NCI-H510A (cell line): ENCODE measurements around the gene SLC30A10.
"Not testable (repeated sequence)": the region's sequence is repeated elsewhere in the genome, so short reads cannot be mapped to it uniquely, and the experiment has no call there.

Experiments used
- DNase-seq: peaks from one replicate; lab custom pipeline; 2025; lab: John Stamatoyannopoulos, UW

The SLC30A10 gene

DNA sequence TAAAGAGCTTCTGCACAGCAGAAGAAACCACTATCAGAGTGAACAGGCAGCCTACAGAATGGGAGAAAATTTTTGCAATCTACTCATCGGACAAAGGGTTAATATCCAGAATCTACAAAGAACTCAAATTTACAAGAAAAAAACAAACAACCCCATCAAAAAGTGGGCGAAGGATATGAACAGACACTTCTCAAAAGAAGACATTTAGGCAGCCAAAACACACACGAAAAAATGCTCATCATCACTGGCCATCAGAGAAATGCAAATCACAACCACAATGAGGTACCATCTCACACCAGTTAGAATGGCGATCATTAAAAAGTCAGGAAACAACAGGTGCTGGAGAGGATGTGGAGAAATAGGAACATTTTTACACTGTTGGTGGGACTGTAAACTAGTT lies 36.5 kb downstream of the SLC30A10 start:
- DNase-seq, result not testable (repeated sequence)

DNA sequence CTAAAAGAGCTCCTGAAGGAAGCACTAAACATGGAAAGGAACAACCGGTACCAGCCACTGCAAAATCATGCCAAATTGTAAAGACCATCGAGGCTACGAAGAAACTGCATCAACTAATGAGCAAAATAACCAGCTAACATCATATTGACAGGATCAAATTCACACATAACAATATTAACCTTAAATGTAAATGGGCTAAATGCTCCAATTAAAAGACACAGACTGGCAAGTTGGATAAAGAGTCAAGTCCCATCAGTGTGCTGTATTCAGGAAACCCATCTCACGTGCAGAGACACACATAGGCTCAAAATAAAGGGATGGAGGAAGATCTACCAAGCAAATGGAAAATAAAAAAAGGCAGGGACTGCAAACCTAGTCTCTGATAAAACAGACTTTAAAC lies 39.7 kb downstream of the SLC30A10 start:
- not testable (repeated sequence) for DNase-seq

GRCh38 chr1:219885680-219886079 lies 42.7 kb downstream of the SLC30A10 start:
- no peak for DNase-seq

- DNase-seq, result no peak
Measured at GRCh38 chr1:219883400-219884332, 44.7 kb downstream of the SLC30A10 start.

- no peak for DNase-seq
Measured at GRCh38 chr1:219882755-219883154, 45.6 kb downstream of the SLC30A10 start.

DNA sequence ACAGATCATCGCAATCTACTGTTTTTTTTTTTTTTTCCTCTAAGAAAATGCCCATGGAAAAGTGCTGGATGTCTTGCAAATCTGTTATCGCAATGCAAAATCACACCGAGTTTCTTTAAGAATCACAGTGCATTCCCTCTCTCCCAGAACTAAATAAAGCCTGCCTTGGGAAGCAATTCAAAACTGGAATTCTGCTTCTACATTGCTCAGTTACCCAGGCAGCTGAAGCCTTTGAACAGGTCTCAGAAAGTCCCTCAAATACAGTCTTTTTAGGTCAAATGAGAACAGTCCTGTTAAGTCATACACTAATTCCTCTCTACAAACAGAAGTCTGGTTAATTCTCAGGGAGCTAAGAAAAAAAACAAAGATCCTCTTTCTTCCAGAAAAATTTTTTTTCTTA lies 46.3 kb downstream of the SLC30A10 start:
- no peak for DNase-seq

DNA sequence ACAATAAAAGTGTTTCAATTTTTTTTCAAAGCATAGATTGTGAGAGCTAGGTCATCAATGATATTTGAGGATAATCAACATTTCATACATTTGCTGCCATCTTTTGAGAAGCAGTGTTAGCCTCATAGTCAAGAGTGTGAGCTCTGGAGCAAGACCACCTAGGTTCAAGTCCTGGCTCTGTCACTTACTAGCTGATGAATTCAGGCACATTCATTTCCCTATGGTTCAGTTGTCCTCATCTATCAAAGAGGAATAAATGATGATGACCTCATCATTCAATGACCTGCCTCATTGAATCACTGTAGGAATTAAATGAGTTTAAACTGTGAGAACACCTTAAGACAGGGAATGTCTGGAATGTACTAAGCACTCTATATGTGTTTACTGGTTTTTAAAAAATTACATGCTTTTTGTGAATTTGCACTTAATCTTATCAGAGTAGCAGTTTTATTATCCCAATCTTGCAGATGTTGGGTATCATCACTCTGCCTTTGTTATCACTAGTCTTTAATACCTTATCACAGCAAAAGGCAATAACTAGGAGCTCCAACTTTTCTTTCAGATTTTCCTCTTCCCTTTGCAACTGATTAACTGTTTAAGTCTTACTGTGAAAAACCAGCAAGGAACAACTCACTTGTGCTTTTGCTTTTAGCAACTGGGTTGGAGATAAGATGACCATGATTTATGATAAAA lies 47.4 kb downstream of the SLC30A10 start:
- DNase-seq, result no peak

GRCh38 chr1:219876798-219877209 lies 51.6 kb downstream of the SLC30A10 start:
- DNase-seq, result no peak

DNA sequence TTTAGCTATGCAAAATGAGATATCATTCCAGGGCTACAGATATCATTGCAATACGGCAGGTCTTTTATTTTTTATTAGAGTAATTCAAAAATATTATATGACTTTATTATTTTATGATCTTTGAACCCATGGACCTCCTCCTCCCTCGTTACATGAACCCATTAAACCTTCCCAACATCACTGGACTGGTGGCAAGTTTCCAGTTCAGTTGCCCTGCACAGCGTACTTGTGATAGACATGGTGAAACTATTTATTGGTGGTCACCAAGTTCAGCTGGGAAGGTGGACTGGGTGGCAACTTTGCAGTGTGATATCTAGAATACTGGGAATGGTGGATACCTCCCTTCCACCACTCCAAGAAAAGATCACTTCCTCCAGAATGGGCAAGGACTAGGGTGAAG lies 52.5 kb downstream of the SLC30A10 start:
- DNase-seq, result no peak

GRCh38 chr1:219872538-219872937 lies 55.8 kb downstream of the SLC30A10 start:
- DNase-seq, result not testable (repeated sequence)

- DNase-seq, result no peak
Measured at GRCh38 chr1:219871427-219872057, 56.8 kb downstream of the SLC30A10 start.

DNA sequence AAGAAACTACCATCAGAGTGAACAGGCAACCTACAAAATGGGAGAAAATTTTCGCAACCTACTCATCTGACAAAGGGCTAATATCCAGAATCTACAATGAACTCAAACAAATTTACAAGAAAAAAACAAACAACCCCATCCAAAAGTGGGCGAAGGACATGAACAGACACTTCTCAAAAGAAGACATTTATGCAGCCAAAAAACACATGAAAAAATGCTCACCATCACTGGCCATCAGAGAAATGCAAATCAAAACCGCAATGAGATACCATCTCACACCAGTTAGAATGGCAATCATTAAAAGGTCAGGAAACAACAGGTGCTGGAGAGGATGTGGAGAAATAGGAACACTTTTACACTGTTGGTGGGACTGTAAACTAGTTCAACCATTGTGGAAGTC lies 59.7 kb downstream of the SLC30A10 start:
- DNase-seq, result not testable (repeated sequence)
